Neural cell (in vitro differentiated cells): ENCODE results near the gene ANTXR2.

Source experiments
- CTCF ChIP-seq: fragments of 450-650 bp; IDR thresholded peaks from 2 replicates; pipeline ENCODE4 v1.5.1; 2014; ENCODE audit warnings: antibody characterized with exemption, mild to moderate bottlenecking, moderate library complexity; ENCODE audit not compliant: poor library complexity, severe bottlenecking
- EP300 ChIP-seq: fragments of 450-650 bp; conservative IDR thresholded peaks from 2 replicates; pipeline ENCODE4 v1.6.1; 2014; ENCODE audit warnings: antibody characterized with exemption, mild to moderate bottlenecking, moderate library complexity; ENCODE audit not compliant: poor library complexity, severe bottlenecking
- RAD21 ChIP-seq: fragments of 450-650 bp; conservative IDR thresholded peaks from 2 replicates; pipeline ENCODE4 v1.6.1; 2014; ENCODE audit warnings: antibody characterized with exemption, mild to moderate bottlenecking, moderate library complexity
- TAF1 ChIP-seq: IDR thresholded peaks from 2 replicates; pipeline ENCODE4 v1.6.1; 2012; ENCODE audit warnings: low read depth

GRCh38 chr4:80103629-80104028 is 30.6 kb upstream of the ANTXR2 start:
- TF ChIP-seq TAF1 (no peak), CTCF (no peak), RAD21 (no peak), EP300 (no peak)
